Liver (tissue), 9 donors: ENCODE measurements around the gene TSPEAR. TPM values are rescaled to one million over a fixed set of nuclear protein-coding genes. Genes with fewer than 3 reads are reported as not detected.

Source experiments
- DNase-seq: peaks from one replicate; pipeline ENCODE4 v3.0.0-alpha.2; 2017; ENCODE audit warnings: low spot score
- H3K27ac ChIP-seq, 2 donors: one replicate each; pipeline ENCODE4 v1.7.0; 2013; ENCODE audit warnings: inconsistent platforms in 2 of 2, low read length in 2 of 2, control low read depth in 1 of 2, low read depth in 1 of 2, mild to moderate bottlenecking in 1 of 2
- H3K27me3 ChIP-seq, 4 donors: one replicate each; pipeline versions ENCODE4 v1.6.1 to v1.7.0; 2013; ENCODE audit warnings: low read length in 3 of 4, inconsistent platforms in 1 of 4, mild to moderate bottlenecking in 1 of 4, moderate library complexity in 1 of 4; ENCODE audit not compliant: control insufficient read depth in 4 of 4, insufficient read depth in 4 of 4
- H3K36me3 ChIP-seq, 4 donors: one replicate each; pipeline versions ENCODE4 v1.6.1 to v1.7.0; 2013; ENCODE audit warnings: low read length in 3 of 4, mild to moderate bottlenecking in 3 of 4, low read depth in 1 of 4, moderate library complexity in 1 of 4; ENCODE audit not compliant: control insufficient read depth in 4 of 4, insufficient read depth in 3 of 4
- H3K4me1 ChIP-seq, 4 donors: one replicate each; pipeline versions ENCODE4 v1.6.1 to v1.7.0; 2013; ENCODE audit warnings: low read length in 3 of 4, mild to moderate bottlenecking in 3 of 4, moderate library complexity in 1 of 4; ENCODE audit not compliant: control insufficient read depth in 4 of 4, insufficient read depth in 4 of 4
- H3K4me3 ChIP-seq, 3 donors: one replicate each; pipeline versions ENCODE4 v1.6.1 to v1.7.0; 2013; ENCODE audit warnings: low read length in 3 of 3, control low read depth in 1 of 3, low read depth in 1 of 3, mild to moderate bottlenecking in 1 of 3
- H3K9ac ChIP-seq, 2 donors: one replicate each; pipeline ENCODE4 v1.7.0; 2013; ENCODE audit warnings: low read length in 2 of 2, mild to moderate bottlenecking in 2 of 2, moderate library complexity in 2 of 2, control low read depth in 1 of 2, low read depth in 1 of 2
- H3K9me3 ChIP-seq, 4 donors: one replicate each; pipeline versions ENCODE4 v1.6.1 to v1.7.0; 2013; ENCODE audit warnings: low read length in 3 of 4; ENCODE audit not compliant: control insufficient read depth in 4 of 4
- ATF3 ChIP-seq: IDR thresholded peaks from 2 replicates; pipeline ENCODE4 v1.6.1; 2016; ENCODE audit warnings: antibody characterized with exemption
- CTCF ChIP-seq: fragments of 150-350 bp; IDR thresholded peaks from 2 replicates; pipeline ENCODE4 v1.5.1; 2017; ENCODE audit warnings: improper control_type of control experiment, low read depth, low read length; ENCODE audit not compliant: missing input control
- EGR1 ChIP-seq, 2 donors: IDR thresholded peaks; 2 replicates each; pipeline ENCODE4 v1.6.1; 2016 to 2018; ENCODE audit warnings: antibody characterized with exemption in 2 of 2, low read depth in 2 of 2
- FOXA1 ChIP-seq: IDR thresholded peaks from 2 replicates; pipeline ENCODE4 v1.6.1; 2016; ENCODE audit warnings: antibody characterized with exemption
- FOXA2 ChIP-seq: IDR thresholded peaks from 2 replicates; pipeline ENCODE4 v1.6.1; 2016; ENCODE audit warnings: antibody characterized with exemption
- HNF4A ChIP-seq, 2 donors: conservative IDR thresholded peaks; 2 replicates each; pipeline ENCODE4 v1.6.1; 2016; ENCODE audit warnings: antibody characterized with exemption in 2 of 2, mild to moderate bottlenecking in 2 of 2
- JUND ChIP-seq, 2 donors: IDR thresholded peaks; 2 replicates each; pipeline ENCODE4 v1.6.1; 2016; ENCODE audit warnings: antibody characterized with exemption in 2 of 2
- MAX ChIP-seq: IDR thresholded peaks from 2 replicates; pipeline ENCODE4 v1.6.1; 2016; ENCODE audit warnings: antibody characterized with exemption
- NR2F2 ChIP-seq: IDR thresholded peaks from 2 replicates; pipeline ENCODE4 v1.6.1; 2016; ENCODE audit warnings: antibody characterized with exemption
- RAD21 ChIP-seq, 2 donors: IDR thresholded peaks; 2 replicates each; pipeline ENCODE4 v1.6.1; 2016; ENCODE audit warnings: antibody characterized with exemption in 2 of 2, mild to moderate bottlenecking in 2 of 2
- REST ChIP-seq: IDR thresholded peaks from 2 replicates; pipeline ENCODE4 v1.6.1; 2016; ENCODE audit warnings: antibody characterized with exemption, mild to moderate bottlenecking
- RXRA ChIP-seq, 2 donors: IDR thresholded peaks; 2 replicates each; pipeline ENCODE4 v1.6.1; 2017 to 2018; ENCODE audit warnings: antibody characterized with exemption in 2 of 2, mild to moderate bottlenecking in 1 of 2
- SP1 ChIP-seq: IDR thresholded peaks from 2 replicates; pipeline ENCODE4 v1.6.1; 2018; ENCODE audit warnings: antibody characterized with exemption, mild to moderate bottlenecking
- YY1 ChIP-seq: IDR thresholded peaks from 2 replicates; pipeline ENCODE4 v1.6.1; 2016; ENCODE audit warnings: antibody characterized with exemption, mild to moderate bottlenecking
- ZBTB33 ChIP-seq: IDR thresholded peaks from 2 replicates; pipeline ENCODE4 v1.6.1; 2016; ENCODE audit warnings: antibody characterized with exemption
- WGBS: extraction: QIAGEN DNeasy Blood & Tissue Kit; methylation state at CpG from one replicate; pipeline ENCODE4 v1.1.7; 2013; 5-methylcytosine and 5-hydroxymethylcytosine counted together
- polyA plus RNA-seq, 2 donors: library from polyadenylated mRNA; stranded (reverse) in 1 of 2; unstranded in 1 of 2; fragments of 200-250 nt in 1 of 2; fragments of >200 nt in 1 of 2; fragmentation: Nextera tagmentation in 1 of 2; extraction: Ambion mirVana in 1 of 2; gene quantifications; one replicate each; pipeline versions ENCODE4 v1.2.1 to v1.2.3, GENCODE V29; 2013 to 2015
- total RNA-seq, 2 donors: library from RNA; depleted of rRNA; stranded (reverse); fragments of >200 nt; gene quantifications; one replicate each; pipeline ENCODE4 v1.2.3, GENCODE V29; 2014
- donor health status: healthy.
- donor health status: healthy.
- donor health status: healthy.
- donor health status: healthy.
- donor health status: healthy.

TSPEAR gene
- total and polyA plus RNA-seq, 4 donors = under 0.01 to 0.14 (median 0.01) TPM; not detected in 1

- TF ChIP-seq ZBTB33 (no peak), ATF3 (no peak)
Measured at GRCh38 chr21:44726826-44727225, 15.5 kb upstream of the TSPEAR start (continued).

GRCh38 chr21:44724926-44725325 lies 13.6 kb upstream of the TSPEAR start:
- Histone ChIP-seq H3K9me3 (no peaks in the 10 kb centered on the region), H3K27me3 (peaks cover 0 to 16% (median 4%) of the 10 kb centered on the region in 4 donors), H3K36me3 (no peaks in the 10 kb centered on the region), H3K9ac (no peak overlapping the region), H3K4me1 (peaks cover 0 to 3% (median 0%) of the 10 kb centered on the region in 4 donors), H3K4me3 (no peak overlapping the region), H3K27ac (no peak overlapping the region)
- TF ChIP-seq MAX (no peak), ATF3 (no peak), JUND (IDR thresholded peaks at IDR 0.05) (no peak), HNF4A (conservative IDR thresholded peaks at IDR 0.05) (no peak), REST (no peak), NR2F2 (no peak), ZBTB33 (no peak), FOXA2 (no peak), YY1 (no peak), FOXA1 (no peak), CTCF (no peak), SP1 (no peak), RXRA (IDR thresholded peaks at IDR 0.05) (no peak), EGR1 (IDR thresholded peaks at IDR 0.05; ENCODE audit: low read depth in 2 of 2) (no peak), RAD21 (IDR thresholded peaks at IDR 0.05) (no peak)
- WGBS = 89% methylated on average over 14 of the region's 14 CpGs
- DNase-seq = no peak
